Upper lobe of left lung (tissue), 4 donors: ENCODE results near the gene SDK2.

Experiments used
- EP300 ChIP-seq, 4 donors: sonication (generic); formaldehyde crosslinking; IDR thresholded peaks; one replicate each; pipeline ENCODE4 v1.5.1; 2017; ENCODE audit warnings: antibody characterized with exemption in 4 of 4, control low read depth in 2 of 4
- POLR2A ChIP-seq, 4 donors: fragments of 450-650 bp; IDR thresholded peaks; one replicate each; pipeline ENCODE4 v1.5.1; 2016 to 2017; ENCODE audit warnings: antibody characterized with exemption in 4 of 4, mild to moderate bottlenecking in 2 of 4
- TF ChIP-seq, protein P1 (sequence below), 6 experiments: fragments of 450-650 bp in 4 of 6; fragments of 200-600 bp in 2 of 6; sonication (generic) in 2 of 6; IDR thresholded peaks; one replicate each; pipeline ENCODE4 v1.5.1; 2016 to 2019; ENCODE audit warnings: antibody characterized with exemption in 6 of 6

DNA sequence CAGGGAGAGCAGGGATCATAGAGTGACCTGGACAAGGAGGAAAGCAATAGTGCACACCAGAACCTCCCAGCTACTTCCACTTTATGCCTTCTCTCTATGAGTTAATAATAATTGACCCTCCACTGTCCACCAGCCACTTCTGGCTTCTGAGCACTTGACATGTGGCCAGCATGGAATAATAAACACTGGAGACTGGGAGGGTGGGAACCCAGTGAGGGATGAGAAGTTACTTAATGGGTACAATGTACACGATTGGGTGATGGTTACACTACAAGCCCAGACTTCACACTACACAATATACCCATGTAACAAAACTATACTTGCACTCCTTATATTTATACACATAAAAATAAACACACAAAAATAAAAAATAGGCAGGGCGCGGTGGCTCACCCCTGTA, 343.9 kb downstream of the SDK2 start:
- TF ChIP-seq, protein P1, sequence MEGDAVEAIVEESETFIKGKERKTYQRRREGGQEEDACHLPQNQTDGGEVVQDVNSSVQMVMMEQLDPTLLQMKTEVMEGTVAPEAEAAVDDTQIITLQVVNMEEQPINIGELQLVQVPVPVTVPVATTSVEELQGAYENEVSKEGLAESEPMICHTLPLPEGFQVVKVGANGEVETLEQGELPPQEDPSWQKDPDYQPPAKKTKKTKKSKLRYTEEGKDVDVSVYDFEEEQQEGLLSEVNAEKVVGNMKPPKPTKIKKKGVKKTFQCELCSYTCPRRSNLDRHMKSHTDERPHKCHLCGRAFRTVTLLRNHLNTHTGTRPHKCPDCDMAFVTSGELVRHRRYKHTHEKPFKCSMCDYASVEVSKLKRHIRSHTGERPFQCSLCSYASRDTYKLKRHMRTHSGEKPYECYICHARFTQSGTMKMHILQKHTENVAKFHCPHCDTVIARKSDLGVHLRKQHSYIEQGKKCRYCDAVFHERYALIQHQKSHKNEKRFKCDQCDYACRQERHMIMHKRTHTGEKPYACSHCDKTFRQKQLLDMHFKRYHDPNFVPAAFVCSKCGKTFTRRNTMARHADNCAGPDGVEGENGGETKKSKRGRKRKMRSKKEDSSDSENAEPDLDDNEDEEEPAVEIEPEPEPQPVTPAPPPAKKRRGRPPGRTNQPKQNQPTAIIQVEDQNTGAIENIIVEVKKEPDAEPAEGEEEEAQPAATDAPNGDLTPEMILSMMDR (IDR thresholded peaks at IDR 0.05): no peak
- TF ChIP-seq POLR2A (IDR thresholded peaks at IDR 0.05) (no peak), EP300 (IDR thresholded peaks at IDR 0.05) (no peak)
